Body of pancreas (tissue), 4 donors: ENCODE measurements around the gene ARSG.

ENCODE experiments used
- POLR2A ChIP-seq, 3 donors: fragments of 450-650 bp; IDR thresholded peaks; one replicate each; pipeline ENCODE4 v1.6.1; 2016; ENCODE audit warnings: antibody characterized with exemption in 3 of 3, mild to moderate bottlenecking in 2 of 3
- TF ChIP-seq, protein P1 (sequence below), 7 experiments: fragments of 450-650 bp in 4 of 7; fragments of 200-600 bp in 3 of 7; sonication (generic) in 3 of 7; IDR thresholded peaks; one replicate each; pipeline ENCODE4 v1.5.1; 2016 to 2019; ENCODE audit warnings: antibody characterized with exemption in 7 of 7

DNA sequence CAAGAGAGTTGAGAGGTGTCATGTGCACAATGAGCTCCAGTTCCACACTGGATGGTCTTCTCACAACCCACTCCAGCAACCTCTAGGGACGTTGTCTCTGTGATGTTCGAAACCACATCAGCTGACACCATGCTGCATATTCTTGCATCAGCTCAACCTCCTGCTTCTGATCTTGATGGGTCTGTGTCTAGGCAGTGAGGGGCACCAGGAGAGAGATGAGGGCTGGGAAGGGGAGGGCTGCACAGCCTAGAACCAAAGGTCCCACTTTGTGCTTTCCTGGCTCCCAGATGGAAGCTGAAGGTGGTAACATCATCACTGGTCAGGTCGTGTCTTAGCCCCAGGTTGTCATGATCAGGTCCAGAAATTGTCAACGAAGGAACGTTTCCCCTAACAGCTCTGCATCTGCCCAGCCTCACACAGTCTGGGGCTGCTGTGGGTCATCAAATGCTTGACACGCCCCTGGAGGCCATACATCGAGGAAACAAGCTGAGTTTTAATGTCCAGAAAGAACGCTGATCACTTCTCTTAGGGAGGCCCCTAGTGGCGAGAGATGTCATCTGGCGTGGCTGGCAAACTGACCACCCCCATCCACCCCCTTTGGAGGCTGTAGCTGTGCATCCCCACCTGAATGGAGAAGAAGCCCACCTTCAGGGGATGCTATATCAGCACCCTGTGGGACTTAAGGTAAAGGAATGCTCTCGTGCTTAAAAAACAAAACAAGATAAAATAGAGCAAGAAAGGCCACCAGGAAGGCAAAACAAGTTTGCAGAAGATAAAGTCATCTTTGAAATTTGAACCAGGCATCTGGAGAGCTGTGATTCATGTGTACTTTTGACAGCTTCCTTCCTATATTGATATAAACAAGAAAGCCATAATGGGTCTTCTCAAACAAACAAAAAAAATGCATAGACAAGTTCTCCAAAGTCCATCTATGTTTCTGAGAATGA, 107.7 kb downstream of the ARSG start:
- TF ChIP-seq POLR2A (IDR thresholded peaks at IDR 0.05) = no peak
- TF ChIP-seq, protein P1, sequence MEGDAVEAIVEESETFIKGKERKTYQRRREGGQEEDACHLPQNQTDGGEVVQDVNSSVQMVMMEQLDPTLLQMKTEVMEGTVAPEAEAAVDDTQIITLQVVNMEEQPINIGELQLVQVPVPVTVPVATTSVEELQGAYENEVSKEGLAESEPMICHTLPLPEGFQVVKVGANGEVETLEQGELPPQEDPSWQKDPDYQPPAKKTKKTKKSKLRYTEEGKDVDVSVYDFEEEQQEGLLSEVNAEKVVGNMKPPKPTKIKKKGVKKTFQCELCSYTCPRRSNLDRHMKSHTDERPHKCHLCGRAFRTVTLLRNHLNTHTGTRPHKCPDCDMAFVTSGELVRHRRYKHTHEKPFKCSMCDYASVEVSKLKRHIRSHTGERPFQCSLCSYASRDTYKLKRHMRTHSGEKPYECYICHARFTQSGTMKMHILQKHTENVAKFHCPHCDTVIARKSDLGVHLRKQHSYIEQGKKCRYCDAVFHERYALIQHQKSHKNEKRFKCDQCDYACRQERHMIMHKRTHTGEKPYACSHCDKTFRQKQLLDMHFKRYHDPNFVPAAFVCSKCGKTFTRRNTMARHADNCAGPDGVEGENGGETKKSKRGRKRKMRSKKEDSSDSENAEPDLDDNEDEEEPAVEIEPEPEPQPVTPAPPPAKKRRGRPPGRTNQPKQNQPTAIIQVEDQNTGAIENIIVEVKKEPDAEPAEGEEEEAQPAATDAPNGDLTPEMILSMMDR (IDR thresholded peaks at IDR 0.05) = peak; percentile 45 to 86 (median 70)
